Body of pancreas (tissue), 4 donors: ENCODE data around the gene HINT1. TPM values are rescaled to one million over a fixed set of nuclear protein-coding genes. Genes with fewer than 3 reads are reported as not detected.
A peak's percentile ranks its signal among the peaks of the same experiment; 100 is the strongest.

ENCODE experiments used
- ATAC-seq: fragments of 150-250 bp; one replicate; pipeline ENCODE4 v1.9.1; 2016
- DNase-seq, 4 donors: peaks; one replicate each; pipeline ENCODE4 v3.0.0-alpha.2; 2019
- H3K27ac ChIP-seq, 4 donors: fragments of 200-600 bp; sonication (generic); 1 replicate in 3 of 4; 2 replicates in 1 of 4; pipeline versions ENCODE4 v1.5.1 to v1.6.1; 2016 to 2019; ENCODE audit warnings: mild to moderate bottlenecking in 1 of 4, mixed read lengths in 1 of 4, moderate library complexity in 1 of 4
- H3K27me3 ChIP-seq, 2 donors: fragments of 200-600 bp; sonication (generic); one replicate each; pipeline ENCODE4 v1.6.0; 2016; ENCODE audit warnings: mild to moderate bottlenecking in 1 of 2
- H3K36me3 ChIP-seq, 2 donors: fragments of 200-600 bp; sonication (generic); replicated peaks in 1 of 2; 2 replicates each; pipeline ENCODE4 v1.5.1; 2016; ENCODE audit warnings: low read depth in 2 of 2; ENCODE audit not compliant: insufficient read depth in 1 of 2
- H3K4me1 ChIP-seq: fragments of 200-600 bp; sonication (generic); one replicate; pipeline ENCODE4 v1.6.0; 2016
- H3K4me3 ChIP-seq, 2 donors: fragments of 200-600 bp; sonication (generic); 1 replicate in 1 of 2; 2 replicates in 1 of 2; pipeline ENCODE4 v1.5.1; 2016 to 2019
- H3K9me3 ChIP-seq, 3 donors: fragments of 200-600 bp; sonication (generic); 1 replicate in 2 of 3; 2 replicates in 1 of 3; pipeline ENCODE4 v1.5.1; 2016
- POLR2A ChIP-seq, 3 donors: fragments of 450-650 bp; IDR thresholded peaks; one replicate each; pipeline ENCODE4 v1.6.1; 2016; ENCODE audit warnings: antibody characterized with exemption in 3 of 3, mild to moderate bottlenecking in 2 of 3
- WGBS, 2 donors: methylation state at CpG; one replicate each; pipeline ENCODE4 v1.1.5; 2017; 5-methylcytosine and 5-hydroxymethylcytosine counted together
- intact Hi-C: fragments of 100-400 bp; cut with DNase I; formaldehyde crosslinking; loops from one replicate; pipeline ENCODE4 v1.15.1; 2023
- total RNA-seq, 2 donors: library from RNA; depleted of rRNA; stranded (reverse); fragments of >200 nt; gene quantifications; one replicate each; pipeline ENCODE4 v1.1.0, GENCODE V29; 2016
- TF ChIP-seq, protein P1 (sequence below), 7 experiments: fragments of 450-650 bp in 4 of 7; fragments of 200-600 bp in 3 of 7; sonication (generic) in 3 of 7; IDR thresholded peaks; one replicate each; pipeline ENCODE4 v1.5.1; 2016 to 2019; ENCODE audit warnings: antibody characterized with exemption in 7 of 7

HINT1 gene
- total RNA-seq, 2 donors from 2014 or later, result 89.8 to 109 TPM

GRCh38 chr5:131167615-131168014, 2.6 kb upstream of the HINT1 start:
- no peaks in the 10 kb centered on the region for H3K36me3 ChIP-seq
- TF ChIP-seq POLR2A (IDR thresholded peaks at IDR 0.05), result no peak
- TF ChIP-seq, protein P1, sequence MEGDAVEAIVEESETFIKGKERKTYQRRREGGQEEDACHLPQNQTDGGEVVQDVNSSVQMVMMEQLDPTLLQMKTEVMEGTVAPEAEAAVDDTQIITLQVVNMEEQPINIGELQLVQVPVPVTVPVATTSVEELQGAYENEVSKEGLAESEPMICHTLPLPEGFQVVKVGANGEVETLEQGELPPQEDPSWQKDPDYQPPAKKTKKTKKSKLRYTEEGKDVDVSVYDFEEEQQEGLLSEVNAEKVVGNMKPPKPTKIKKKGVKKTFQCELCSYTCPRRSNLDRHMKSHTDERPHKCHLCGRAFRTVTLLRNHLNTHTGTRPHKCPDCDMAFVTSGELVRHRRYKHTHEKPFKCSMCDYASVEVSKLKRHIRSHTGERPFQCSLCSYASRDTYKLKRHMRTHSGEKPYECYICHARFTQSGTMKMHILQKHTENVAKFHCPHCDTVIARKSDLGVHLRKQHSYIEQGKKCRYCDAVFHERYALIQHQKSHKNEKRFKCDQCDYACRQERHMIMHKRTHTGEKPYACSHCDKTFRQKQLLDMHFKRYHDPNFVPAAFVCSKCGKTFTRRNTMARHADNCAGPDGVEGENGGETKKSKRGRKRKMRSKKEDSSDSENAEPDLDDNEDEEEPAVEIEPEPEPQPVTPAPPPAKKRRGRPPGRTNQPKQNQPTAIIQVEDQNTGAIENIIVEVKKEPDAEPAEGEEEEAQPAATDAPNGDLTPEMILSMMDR (IDR thresholded peaks at IDR 0.05), result no peak
- DNase-seq (no peak), ATAC-seq (no peak)
- H3K4me1 ChIP-seq, result peaks cover 27% of the 10 kb centered on the region
- intact Hi-C loops, result loop anchor here (10.0 kb wide), 1 partner anchor 237 kb away; no protein-coding TSS in a partner anchor
- H3K9me3 ChIP-seq, result no peaks in the 10 kb centered on the region
- whole genome bisulfite sequencing, 2 donors, result 73 to 75% methylated on average over 5 of the region's 5 CpGs
- H3K4me3 ChIP-seq, result no peak overlapping the region
- H3K27me3 ChIP-seq, result no peaks in the 10 kb centered on the region
- H3K27ac ChIP-seq, result no peak overlapping the region

GRCh38 chr5:131164191-131165118, 601 bp downstream of the HINT1 start:
- H3K36me3 ChIP-seq, result peaks cover 4 to 11% of the 10 kb centered on the region in 2 donors
- intact Hi-C loops, result loop anchor here (10.0 kb wide), 1 partner anchor 240 kb away; no protein-coding TSS in a partner anchor
- peak in 1 of 3 donors; percentile 2 for TF ChIP-seq POLR2A (IDR thresholded peaks at IDR 0.05)
- TF ChIP-seq, protein P1 (IDR thresholded peaks at IDR 0.05), result peak in 1 of 7 experiments; percentile 23
- no peaks in the 10 kb centered on the region for H3K27me3 ChIP-seq
- peak; percentile 76 for ATAC-seq
- H3K9me3 ChIP-seq, result no peaks in the 10 kb centered on the region
- 0% methylated on average over 12 to 70 of the region's 73 CpGs for WGBS, 2 donors
- peak; percentile 66 to 75 (median 70) for DNase-seq
- peak overlapping the region; percentile 67 to 92 (median 89) for H3K27ac ChIP-seq
- H3K4me1 ChIP-seq, result peaks cover 13% of the 10 kb centered on the region
- peak overlapping the region; percentile 33 to 84 for H3K4me3 ChIP-seq

GRCh38 chr5:131163276-131164119, 1.6 kb downstream of the HINT1 start:
- TF ChIP-seq POLR2A (IDR thresholded peaks at IDR 0.05), result no peak
- TF ChIP-seq, protein P1 (IDR thresholded peaks at IDR 0.05), result no peak
- ATAC-seq, result no peak
- intact Hi-C loops, result loop anchor here (10.0 kb wide), 1 partner anchor 241 kb away; no protein-coding TSS in a partner anchor
- no peak for DNase-seq
- no peaks in the 10 kb centered on the region for H3K27me3 ChIP-seq
- H3K36me3 ChIP-seq, result peaks cover 4 to 15% of the 10 kb centered on the region in 2 donors
- H3K4me3 ChIP-seq, result peak overlapping the region in 1 of 2 donors; percentile 84
- H3K27ac ChIP-seq, result peak overlapping the region in 3 of 4 donors; percentile 86 to 92 (median 92)
- H3K9me3 ChIP-seq, result no peaks in the 10 kb centered on the region
- WGBS, 2 donors, result 21 to 25% methylated on average over 9 of the region's 9 CpGs
- peaks cover 13% of the 10 kb centered on the region for H3K4me1 ChIP-seq

DNA sequence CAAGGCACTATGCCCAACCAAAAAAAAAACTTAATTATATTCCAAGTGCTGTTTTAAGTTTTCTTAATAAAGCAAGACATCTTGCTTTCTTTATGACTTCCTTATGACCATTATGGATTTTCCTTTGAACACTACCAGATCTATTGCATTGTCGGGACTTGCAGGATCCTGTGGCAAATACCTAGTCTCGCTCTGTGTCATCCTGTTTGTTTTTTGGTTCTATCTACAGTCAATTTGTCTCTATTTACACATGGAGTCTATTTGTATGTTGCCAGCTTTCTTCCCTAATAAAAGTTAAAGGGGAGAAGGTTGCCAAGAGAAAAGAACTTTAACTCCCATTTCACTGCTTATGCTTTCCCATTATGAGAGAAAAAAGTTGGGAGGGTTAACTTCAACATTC, 4.9 kb downstream of the HINT1 start:
- TF ChIP-seq, protein P1 (IDR thresholded peaks at IDR 0.05), result no peak
- no peak for TF ChIP-seq POLR2A (IDR thresholded peaks at IDR 0.05)
- intact Hi-C loops, result loop anchor here (10.0 kb wide), 1 partner anchor 245 kb away; no protein-coding TSS in a partner anchor
- 63 to 69% methylated on average over 2 of the region's 2 CpGs for WGBS, 2 donors
- no peaks in the 10 kb centered on the region for H3K9me3 ChIP-seq
- H3K4me3 ChIP-seq, result no peak overlapping the region
- H3K4me1 ChIP-seq, result peaks cover 8% of the 10 kb centered on the region
- ATAC-seq (no peak), DNase-seq (no peak)
- peaks cover 4 to 15% of the 10 kb centered on the region in 2 donors for H3K36me3 ChIP-seq
- H3K27me3 ChIP-seq, result no peaks in the 10 kb centered on the region
- H3K27ac ChIP-seq, result no peak overlapping the region
